Left forelimb (tissue), 1 donor: ENCODE results near the gene PRICKLE2.

Source experiments
- DNase-seq: peaks from one replicate; pipeline ENCODE4 v3.0.0-alpha.2; 2018; ENCODE audit warnings: low spot score

PRICKLE2 gene

GRCh38 chr3:64046996-64047594, 178.2 kb downstream of the PRICKLE2 start:
- no peak for DNase-seq

GRCh38 chr3:64046592-64046991, 178.7 kb downstream of the PRICKLE2 start:
- no peak for DNase-seq

- no peak for DNase-seq
These were observed 182.3 kb downstream of the PRICKLE2 start for GRCh38 chr3:64042952-64043351.
